ENCODE results near the gene RTN4RL1. TPM values are rescaled to one million over a fixed set of nuclear protein-coding genes. Genes with fewer than 3 reads are reported as not detected.

The RTN4RL1 gene
- total and polyA plus RNA-seq, 7 experiments from 2014 or later: 0.19 to 1.5 (median 0.49) TPM; not detected in 2

- H3K9me3 Mint-ChIP-seq: peaks cover 0 to 2% (median 0%) of the 10 kb centered on the region in 11 donors
- H3K4me1 Mint-ChIP-seq: peaks cover 0 to 4% (median 0%) of the 10 kb centered on the region in 7 donors
- ATAC-seq (no peak), DNase-seq (no peak)
- intact Hi-C loops (cut with micrococcal nuclease): no loop called here
- Histone ChIP-seq H3K9me3 (ENCODE audit: control insufficient read depth in 2 of 3, low read length in 3 of 3) (no peaks in the 10 kb centered on the region), H3K27me3 (ENCODE audit: control insufficient read depth in 2 of 2, insufficient read depth in 2 of 2, low read length in 2 of 2) (no peaks in the 10 kb centered on the region), H3K27ac (ENCODE audit: low read depth, low read length) (no peak overlapping the region), H3K4me3 (ENCODE audit: low read length) (no peak overlapping the region), H3K4me1 (ENCODE audit: control insufficient read depth in 2 of 2, insufficient read depth in 2 of 2, low read length in 2 of 2) (no peaks in the 10 kb centered on the region), H3K36me3 (ENCODE audit: control insufficient read depth in 2 of 3, insufficient read depth in 3 of 3, low read length in 3 of 3) (no peaks in the 10 kb centered on the region)
- CTCF ChIA-PET: no interaction called here
- H3K36me3 Mint-ChIP-seq: no peaks in the 10 kb centered on the region
- no peak overlapping the region for H3K27ac Mint-ChIP-seq
- POLR2A ChIA-PET: no interaction called here
- H3K27me3 Mint-ChIP-seq: no peaks in the 10 kb centered on the region
- no peak overlapping the region for H3K4me3 Mint-ChIP-seq
Measured at GRCh38 chr17:1940810-1941185, 84.3 kb downstream of the RTN4RL1 start.

- H3K27ac Mint-ChIP-seq: no peak overlapping the region
- H3K27me3 Mint-ChIP-seq: no peaks in the 10 kb centered on the region
- H3K4me3 ChIP-seq (ENCODE audit: low read length): no peak overlapping the region
- no peaks in the 10 kb centered on the region for H3K4me1 Mint-ChIP-seq
- H3K9me3 ChIP-seq (ENCODE audit: control insufficient read depth in 2 of 3, low read length in 3 of 3): no peaks in the 10 kb centered on the region
- intact Hi-C loops (cut with micrococcal nuclease): no loop called here
- no peaks in the 10 kb centered on the region for H3K4me1 ChIP-seq (ENCODE audit: control insufficient read depth in 2 of 2, insufficient read depth in 2 of 2, low read length in 2 of 2)
- H3K36me3 Mint-ChIP-seq: no peaks in the 10 kb centered on the region
- ATAC-seq (no peak), DNase-seq (no peak)
- no peaks in the 10 kb centered on the region for H3K27me3 ChIP-seq (ENCODE audit: control insufficient read depth in 2 of 2, insufficient read depth in 2 of 2, low read length in 2 of 2)
- ChIA-PET POLR2A (no interaction called here), CTCF (no interaction called here)
- H3K36me3 ChIP-seq (ENCODE audit: control insufficient read depth in 2 of 3, insufficient read depth in 3 of 3, low read length in 3 of 3): no peaks in the 10 kb centered on the region
- H3K27ac ChIP-seq (ENCODE audit: low read depth, low read length): no peak overlapping the region
- no peak overlapping the region for H3K4me3 Mint-ChIP-seq
- H3K9me3 Mint-ChIP-seq: peaks cover 0 to 2% (median 0%) of the 10 kb centered on the region in 11 donors
Measured at GRCh38 chr17:1939981-1940809, 84.9 kb downstream of the RTN4RL1 start.

DNA sequence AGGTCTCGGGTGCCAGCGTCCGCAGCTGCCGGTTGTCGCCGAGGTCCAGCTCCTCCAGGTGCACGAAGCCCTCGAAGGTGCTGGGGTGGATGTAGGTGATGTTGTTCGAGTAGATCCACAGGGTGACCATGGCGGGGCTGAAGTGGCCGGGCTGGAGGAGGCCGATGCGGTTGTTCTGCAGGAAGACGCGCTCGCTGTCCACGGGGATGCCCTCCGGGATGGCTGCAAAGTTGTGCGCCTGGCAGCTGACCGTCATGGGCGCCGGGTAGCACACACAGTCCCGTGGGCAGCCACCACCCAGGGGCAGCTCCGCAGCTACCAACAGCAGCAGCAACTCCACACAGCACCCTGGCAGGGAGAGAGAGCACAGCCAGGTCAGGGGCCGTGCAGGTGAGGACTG is 87.7 kb downstream of the RTN4RL1 start:
- Mint-ChIP-seq H3K9me3 (no peaks in the 10 kb centered on the region), H3K36me3 (no peaks in the 10 kb centered on the region), H3K27me3 (no peaks in the 10 kb centered on the region), H3K4me1 (no peaks in the 10 kb centered on the region), H3K27ac (no peak overlapping the region), H3K4me3 (no peak overlapping the region)
- Histone ChIP-seq H3K4me3 (ENCODE audit: low read length) (no peak overlapping the region), H3K36me3 (ENCODE audit: control insufficient read depth in 2 of 3, insufficient read depth in 3 of 3, low read length in 3 of 3) (no peaks in the 10 kb centered on the region), H3K9me3 (ENCODE audit: control insufficient read depth in 2 of 3, low read length in 3 of 3) (no peaks in the 10 kb centered on the region), H3K27me3 (ENCODE audit: control insufficient read depth in 2 of 2, insufficient read depth in 2 of 2, low read length in 2 of 2) (no peaks in the 10 kb centered on the region), H3K4me1 (ENCODE audit: control insufficient read depth in 2 of 2, insufficient read depth in 2 of 2, low read length in 2 of 2) (no peaks in the 10 kb centered on the region), H3K27ac (ENCODE audit: low read depth, low read length) (no peak overlapping the region)
- intact Hi-C loops (cut with micrococcal nuclease): no loop called here
- no peak for DNase-seq
- ATAC-seq: no peak
- CTCF ChIA-PET: no interaction called here
- POLR2A ChIA-PET: no interaction called here

DNA sequence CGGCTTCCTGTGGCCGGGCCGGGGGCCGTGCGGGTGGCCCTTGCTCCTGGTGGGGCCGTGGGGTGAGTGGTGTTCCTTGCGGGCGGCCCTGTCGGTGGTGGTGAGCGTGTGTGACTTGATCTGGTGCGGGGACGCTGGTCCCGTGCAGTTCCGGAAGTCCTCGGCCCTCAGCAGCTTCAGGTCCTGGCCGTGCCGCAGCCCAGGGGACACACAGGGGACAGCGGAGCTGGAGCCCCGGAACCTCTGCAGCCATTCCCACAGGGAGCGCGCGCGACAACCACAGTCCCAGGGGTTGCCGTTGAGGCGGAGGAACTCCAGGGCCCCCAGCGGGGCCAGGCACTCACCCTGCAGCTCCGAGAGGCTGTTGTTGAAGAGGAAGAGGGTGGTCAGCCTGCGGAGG is 88.4 kb downstream of the RTN4RL1 start:
- POLR2A ChIA-PET: no interaction called here
- no peak overlapping the region for H3K4me3 ChIP-seq (ENCODE audit: low read length)
- intact Hi-C loops (cut with micrococcal nuclease): no loop called here
- H3K27ac Mint-ChIP-seq: no peak overlapping the region
- no peaks in the 10 kb centered on the region for H3K4me1 Mint-ChIP-seq
- no peak for ATAC-seq
- H3K36me3 ChIP-seq (ENCODE audit: control insufficient read depth in 2 of 3, insufficient read depth in 3 of 3, low read length in 3 of 3): no peaks in the 10 kb centered on the region
- H3K27me3 ChIP-seq (ENCODE audit: control insufficient read depth in 2 of 2, insufficient read depth in 2 of 2, low read length in 2 of 2): no peaks in the 10 kb centered on the region
- CTCF ChIA-PET: no interaction called here
- no peak for DNase-seq
- no peaks in the 10 kb centered on the region for H3K9me3 ChIP-seq (ENCODE audit: control insufficient read depth in 2 of 3, low read length in 3 of 3)
- H3K4me3 Mint-ChIP-seq: no peak overlapping the region
- H3K4me1 ChIP-seq (ENCODE audit: control insufficient read depth in 2 of 2, insufficient read depth in 2 of 2, low read length in 2 of 2): no peaks in the 10 kb centered on the region
- no peaks in the 10 kb centered on the region for H3K36me3 Mint-ChIP-seq
- no peaks in the 10 kb centered on the region for H3K9me3 Mint-ChIP-seq
- no peaks in the 10 kb centered on the region for H3K27me3 Mint-ChIP-seq
- no peak overlapping the region for H3K27ac ChIP-seq (ENCODE audit: low read depth, low read length)

GRCh38 chr17:1934901-1935300 is 90.2 kb downstream of the RTN4RL1 start:
- intact Hi-C loops (cut with micrococcal nuclease): no loop called here
- ATAC-seq (no peak), DNase-seq (no peak)
- no peaks in the 10 kb centered on the region for H3K4me1 ChIP-seq (ENCODE audit: control insufficient read depth in 2 of 2, insufficient read depth in 2 of 2, low read length in 2 of 2)
- Mint-ChIP-seq H3K36me3 (no peaks in the 10 kb centered on the region), H3K4me3 (no peak overlapping the region), H3K4me1 (no peaks in the 10 kb centered on the region), H3K9me3 (no peaks in the 10 kb centered on the region), H3K27me3 (peaks cover 0 to 4% (median 0%) of the 10 kb centered on the region in 5 donors), H3K27ac (no peak overlapping the region)
- no peak overlapping the region for H3K27ac ChIP-seq (ENCODE audit: low read depth, low read length)
- no peaks in the 10 kb centered on the region for H3K27me3 ChIP-seq (ENCODE audit: control insufficient read depth in 2 of 2, insufficient read depth in 2 of 2, low read length in 2 of 2)
- H3K9me3 ChIP-seq (ENCODE audit: control insufficient read depth in 2 of 3, low read length in 3 of 3): no peaks in the 10 kb centered on the region
- no peak overlapping the region for H3K4me3 ChIP-seq (ENCODE audit: low read length)
- ChIA-PET POLR2A (no interaction called here), CTCF (no interaction called here)
- H3K36me3 ChIP-seq (ENCODE audit: control insufficient read depth in 2 of 3, insufficient read depth in 3 of 3, low read length in 3 of 3): no peaks in the 10 kb centered on the region

DNA sequence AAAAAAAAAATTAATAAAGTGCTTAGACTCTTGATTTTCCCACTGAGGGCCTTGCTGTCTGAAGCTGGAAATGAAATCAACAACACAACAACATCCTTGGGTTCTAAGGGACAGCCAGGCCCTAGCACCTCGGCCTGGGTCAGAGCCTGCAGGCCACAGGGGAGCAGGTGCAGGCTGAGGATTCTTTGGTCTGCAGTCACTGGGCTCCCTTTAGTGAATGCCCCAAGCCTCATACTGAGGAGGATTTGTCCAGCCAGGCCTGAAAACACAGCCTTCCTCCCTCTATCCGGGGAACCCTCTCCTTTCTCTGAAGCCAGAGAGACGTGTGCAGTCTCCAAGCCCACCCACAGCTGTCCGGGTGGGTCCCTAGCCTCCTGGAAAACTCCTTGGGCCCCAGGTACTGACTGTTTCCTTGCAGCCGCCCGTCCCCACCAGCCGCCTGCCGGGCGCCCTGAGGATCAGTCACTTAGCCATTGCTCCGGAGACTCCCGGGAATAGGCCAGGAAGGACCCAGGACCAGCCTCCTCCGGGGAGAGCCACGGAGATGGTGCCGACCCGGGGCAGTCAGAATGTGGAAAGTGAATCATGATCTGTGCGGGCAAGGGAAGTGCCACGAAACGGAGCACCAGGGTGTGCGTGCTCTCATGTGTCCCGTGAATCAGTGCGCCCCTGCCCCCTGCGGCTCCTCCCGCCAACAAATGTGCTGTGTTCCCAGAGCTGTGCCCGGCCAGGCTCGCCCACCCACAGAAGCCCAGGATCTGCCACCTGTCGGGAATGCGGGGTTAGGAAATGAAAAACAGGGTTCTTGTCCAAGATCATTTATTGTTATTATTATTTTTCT is 91.0 kb downstream of the RTN4RL1 start:
- H3K36me3 ChIP-seq (ENCODE audit: control insufficient read depth in 2 of 3, insufficient read depth in 3 of 3, low read length in 3 of 3): no peaks in the 10 kb centered on the region
- Mint-ChIP-seq H3K36me3 (no peaks in the 10 kb centered on the region), H3K9me3 (no peaks in the 10 kb centered on the region), H3K4me3 (no peak overlapping the region), H3K4me1 (no peaks in the 10 kb centered on the region), H3K27ac (no peak overlapping the region), H3K27me3 (peaks cover 0 to 4% (median 0%) of the 10 kb centered on the region in 5 donors)
- H3K27ac ChIP-seq (ENCODE audit: low read depth, low read length): no peak overlapping the region
- H3K4me3 ChIP-seq (ENCODE audit: low read length): no peak overlapping the region
- no peaks in the 10 kb centered on the region for H3K9me3 ChIP-seq (ENCODE audit: control insufficient read depth in 2 of 3, low read length in 3 of 3)
- ATAC-seq: no peak
- H3K27me3 ChIP-seq (ENCODE audit: control insufficient read depth in 2 of 2, insufficient read depth in 2 of 2, low read length in 2 of 2): no peaks in the 10 kb centered on the region
- intact Hi-C loops (cut with micrococcal nuclease): no loop called here
- H3K4me1 ChIP-seq (ENCODE audit: control insufficient read depth in 2 of 2, insufficient read depth in 2 of 2, low read length in 2 of 2): no peaks in the 10 kb centered on the region
- DNase-seq: no peak
- CTCF ChIA-PET: no interaction called here
- POLR2A ChIA-PET: no interaction called here

Measured in naive thymus-derived CD4-positive, alpha-beta T cell (primary cell).